Measurements from ENCODE around the gene EXOSC7.
"Not testable (repeated sequence)": the region's sequence is repeated elsewhere in the genome, so short reads cannot be mapped to it uniquely, and the experiment has no call there.

The EXOSC7 gene

GRCh38 chr3:44963571-44964325 is 12.3 kb upstream of the EXOSC7 start:
- DNase-seq = no peak

DNA sequence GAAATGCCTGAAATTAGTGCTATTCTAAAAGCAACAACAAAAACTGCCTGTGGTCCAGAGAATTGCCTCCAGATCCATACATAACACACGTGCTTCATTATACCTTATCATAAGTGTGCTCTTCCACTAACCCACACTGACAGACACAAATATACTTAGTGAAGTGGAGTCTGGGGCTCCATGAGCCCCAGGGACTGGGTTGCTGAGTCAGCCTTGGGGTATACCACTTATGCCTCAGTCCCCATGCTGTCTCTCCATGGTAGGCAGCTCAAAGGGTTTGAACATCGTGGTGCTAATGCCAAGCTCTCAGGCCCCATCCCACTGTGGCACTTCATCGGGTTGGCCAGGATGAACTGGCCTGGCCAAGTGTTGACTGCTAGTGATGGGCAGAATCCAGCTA is 10.9 kb upstream of the EXOSC7 start:
- no peak for DNase-seq

GRCh38 chr3:44966795-44967278 is 9.2 kb upstream of the EXOSC7 start:
- DNase-seq = no peak

GRCh38 chr3:44968447-44968858 is 7.6 kb upstream of the EXOSC7 start:
- no peak for DNase-seq

- no peak for DNase-seq
Observed at GRCh38 chr3:44969154-44969827, 6.8 kb upstream of the EXOSC7 start.

DNA sequence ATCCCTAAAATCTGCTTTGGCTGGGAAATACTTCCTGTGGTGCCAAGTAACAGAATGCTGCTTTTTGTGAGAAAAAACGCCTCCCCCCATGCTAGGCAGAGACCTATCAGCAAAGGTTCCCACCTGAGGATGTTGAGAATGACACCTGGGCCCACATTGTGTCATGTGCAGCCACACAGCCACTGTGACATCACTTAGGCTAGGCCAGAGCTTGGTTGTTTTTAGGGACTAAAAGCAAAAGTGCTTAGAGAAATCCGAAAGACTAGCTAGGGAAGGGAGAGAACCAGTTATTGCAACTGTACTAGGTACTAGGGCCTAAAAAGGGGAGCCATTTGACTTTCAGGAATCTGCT is 6.2 kb upstream of the EXOSC7 start:
- no peak for DNase-seq

GRCh38 chr3:44970926-44971490 is 5.0 kb upstream of the EXOSC7 start:
- DNase-seq = no peak

- no peak for DNase-seq
Observed at GRCh38 chr3:44974416-44974815, 1.6 kb upstream of the EXOSC7 start.

- no peak for DNase-seq
Observed at GRCh38 chr3:44981220-44981619, 5.2 kb downstream of the EXOSC7 start.

- no peak for DNase-seq
Observed at GRCh38 chr3:44981751-44982150, 5.7 kb downstream of the EXOSC7 start.

GRCh38 chr3:44982817-44983216 is 6.8 kb downstream of the EXOSC7 start:
- no peak for DNase-seq

DNA sequence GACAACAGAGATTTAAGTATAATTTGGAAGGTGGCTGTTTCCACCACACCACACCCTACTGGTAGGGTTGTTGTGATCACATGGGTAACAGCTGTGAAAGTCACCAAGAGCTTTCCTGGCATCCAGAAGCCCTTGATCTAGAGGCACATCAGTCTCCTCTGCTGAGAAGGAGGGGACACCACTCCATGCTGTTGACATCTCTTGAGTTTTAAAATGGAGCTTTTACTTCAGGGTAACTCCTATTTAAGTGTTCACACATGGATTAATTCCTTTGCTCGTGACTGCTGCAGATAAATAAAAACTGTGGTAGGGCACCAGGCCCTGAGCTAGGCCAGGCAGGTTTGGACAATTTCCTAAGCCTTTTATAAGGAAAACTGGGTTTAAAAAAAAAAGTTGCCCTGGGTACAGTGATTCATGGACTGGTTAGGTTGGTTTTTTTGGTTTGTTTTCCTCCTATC is 7.5 kb downstream of the EXOSC7 start:
- no peak for DNase-seq

GRCh38 chr3:44984335-44984734 is 8.3 kb downstream of the EXOSC7 start:
- no peak for DNase-seq

DNA sequence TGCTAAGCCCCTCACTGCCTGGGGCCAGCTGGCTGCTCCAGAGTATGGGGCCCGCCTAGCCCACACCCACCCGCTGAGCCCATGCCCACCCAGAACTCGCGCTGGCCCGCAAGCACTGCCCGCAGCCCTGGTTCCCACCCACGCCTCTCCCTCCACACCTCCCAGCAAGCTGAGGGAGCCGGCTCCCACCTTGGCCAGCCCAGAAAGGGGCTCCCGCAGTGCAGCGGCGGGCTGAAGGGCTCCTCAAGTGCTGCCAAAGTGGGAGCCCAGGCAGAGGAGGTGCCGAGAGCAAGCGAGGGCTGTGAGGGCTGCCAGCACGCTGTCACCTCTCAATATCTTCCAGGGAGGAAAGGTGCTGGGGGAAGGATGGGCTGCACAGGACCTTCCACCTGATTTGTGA is 10.3 kb downstream of the EXOSC7 start:
- not testable (repeated sequence) for DNase-seq

DNA sequence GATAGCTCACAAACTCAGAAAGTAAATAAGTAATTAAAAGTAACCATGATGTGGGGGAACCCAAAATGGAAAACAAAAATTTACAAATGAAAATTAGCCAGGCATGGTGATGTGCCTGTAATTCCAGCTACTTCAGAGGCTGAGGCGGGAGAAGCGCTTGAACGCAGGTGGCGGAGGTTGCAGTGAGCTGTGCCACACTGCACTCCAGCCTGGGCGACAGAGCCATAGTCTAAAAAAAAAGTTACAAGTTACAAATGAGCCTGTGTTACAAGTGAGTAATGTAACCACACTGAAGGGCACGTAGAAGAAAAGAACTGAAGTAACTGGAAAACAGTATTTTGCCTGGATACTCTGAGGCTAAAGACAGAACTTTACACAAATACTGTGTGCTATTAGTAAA is 11.3 kb downstream of the EXOSC7 start:
- DNase-seq = no peak

GRCh38 chr3:44988073-44988472 is 12.0 kb downstream of the EXOSC7 start:
- DNase-seq = no peak

- no peak for DNase-seq
Observed at GRCh38 chr3:44989141-44989540, 13.1 kb downstream of the EXOSC7 start.

DNA sequence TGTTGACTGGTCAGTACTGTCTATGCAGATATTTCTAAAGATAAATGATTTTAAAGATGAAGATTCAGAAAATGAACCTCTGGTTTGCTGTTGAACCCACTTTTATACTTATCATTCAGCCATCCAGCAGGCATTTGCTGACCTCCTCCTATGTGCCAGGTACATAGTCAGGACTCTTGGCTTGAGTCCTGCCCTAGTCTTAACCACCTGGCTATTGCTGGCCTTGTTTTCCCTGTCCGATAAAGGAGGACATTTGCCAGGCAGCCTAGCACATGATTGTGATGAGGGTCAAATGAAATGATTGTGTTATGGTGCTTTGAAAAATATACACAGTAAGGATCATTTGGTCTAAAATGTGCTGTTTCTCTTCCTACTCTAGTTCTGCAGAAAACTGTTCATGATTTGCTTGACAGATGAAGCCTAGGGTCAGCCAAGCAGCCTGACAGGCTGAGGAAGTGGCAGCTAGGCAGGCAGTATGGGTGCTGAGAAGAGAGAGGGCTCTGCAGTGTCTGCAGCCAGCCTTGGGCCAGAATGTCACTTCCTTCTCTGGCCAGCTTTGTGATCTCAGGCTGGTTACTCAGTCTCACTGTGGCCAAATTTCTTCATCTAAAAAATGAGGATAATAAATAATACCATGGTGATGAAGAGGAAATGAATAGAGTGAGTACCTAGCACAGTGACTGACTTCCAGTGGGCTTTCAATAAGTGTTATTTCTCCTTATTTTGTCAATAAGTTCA is 13.8 kb downstream of the EXOSC7 start:
- no peak for DNase-seq

GRCh38 chr3:44991326-44991725 is 15.3 kb downstream of the EXOSC7 start:
- no peak for DNase-seq

DNA sequence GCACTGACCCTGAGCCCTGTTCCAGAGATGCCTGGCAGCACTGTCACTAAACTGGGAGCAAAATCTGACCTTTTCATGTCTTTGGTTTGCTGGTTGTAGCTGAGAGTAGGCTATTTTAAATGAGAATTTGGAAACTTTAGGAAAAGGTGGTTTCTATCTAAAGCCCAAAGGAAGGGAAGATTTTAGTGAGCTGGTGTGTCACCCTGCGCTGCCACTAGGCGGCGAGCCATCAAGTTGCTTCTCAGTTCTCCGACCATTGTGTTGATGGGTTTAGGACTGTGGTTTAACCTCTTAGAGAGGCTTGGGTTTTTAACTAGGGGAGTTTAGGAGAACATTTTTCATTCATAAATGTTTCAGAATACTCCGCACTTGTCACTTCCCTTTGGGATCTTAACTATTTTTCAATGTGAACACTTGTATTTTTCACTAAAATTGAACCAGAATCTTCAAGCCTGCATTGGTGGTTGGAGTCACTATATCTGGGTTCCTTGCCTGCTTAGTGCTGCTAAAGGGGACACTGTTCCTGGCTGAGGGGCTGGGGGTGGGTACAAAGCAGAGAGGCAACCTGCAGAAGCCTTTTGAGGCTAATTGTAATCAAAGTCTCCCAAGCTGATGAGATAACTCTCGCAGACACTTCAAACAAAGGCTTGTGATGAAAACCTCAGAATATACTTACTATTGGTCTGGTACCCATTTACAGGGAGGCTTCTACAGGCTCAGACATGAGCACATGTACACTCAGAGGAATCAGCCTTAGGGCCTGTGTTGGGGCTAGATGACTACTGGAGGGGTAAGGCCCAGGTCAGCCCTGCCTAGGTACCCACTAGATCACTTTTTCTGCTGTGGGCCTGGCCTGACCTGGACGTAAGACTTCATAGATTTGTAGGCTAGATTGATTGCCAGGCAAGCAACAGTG is 16.8 kb downstream of the EXOSC7 start:
- DNase-seq = no peak

GRCh38 chr3:44993471-44994205 is 17.6 kb downstream of the EXOSC7 start:
- no peak for DNase-seq

Data from stimulated activated CD4-positive, alpha-beta T cell treated with anti-CD3 and anti-CD28 coated beads, Interleukin-4, amount 100 ng/mL, for 24 hours (primary cell).